Measurements from ENCODE around the gene TBX4.

TBX4 gene

DNA sequence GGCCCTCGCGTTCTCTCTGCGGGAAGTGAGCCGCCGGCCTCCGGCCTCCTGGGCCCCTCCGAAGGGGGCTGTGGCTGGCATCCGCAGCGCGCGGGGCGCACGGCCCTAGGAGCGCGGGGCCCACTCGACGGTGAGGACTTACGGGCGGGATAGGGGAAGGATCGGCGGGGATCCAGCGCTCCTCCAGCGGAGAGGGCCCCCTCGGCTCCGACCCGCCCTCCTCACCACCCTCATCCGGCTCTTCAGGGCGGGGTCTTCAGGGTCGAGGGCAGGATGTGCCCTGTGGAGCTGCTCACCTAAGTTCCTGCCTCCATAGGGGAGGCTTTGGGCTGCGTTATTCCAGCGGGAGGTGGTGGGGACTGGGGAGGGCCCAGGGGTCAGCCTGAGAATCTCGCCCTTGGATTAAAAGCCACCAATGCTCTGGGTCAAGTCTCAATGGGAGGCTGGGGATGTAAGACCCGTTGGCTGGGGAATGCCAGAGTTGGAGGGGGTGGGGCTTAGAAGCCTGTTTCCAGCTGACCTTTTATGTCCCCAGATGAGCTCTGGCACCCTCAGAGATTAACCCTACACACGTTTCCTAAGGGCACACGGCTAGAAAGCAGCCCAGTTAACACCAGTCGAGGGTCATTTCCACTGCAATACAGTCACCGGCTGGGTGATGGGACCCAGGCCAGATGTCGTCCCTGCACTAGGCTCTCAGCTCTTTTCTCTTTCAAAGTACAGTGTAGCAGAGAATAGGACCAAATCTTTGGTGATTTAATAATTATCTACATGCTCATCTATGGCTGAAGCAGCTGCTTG lies 39.2 kb upstream of the TBX4 start:
- DNase-seq (ENCODE audit: low spot score), result peak; percentile 62

- DNase-seq (ENCODE audit: low spot score), result no peak
These were observed 38.5 kb upstream of the TBX4 start for GRCh38 chr17:61413661-61414126.

GRCh38 chr17:61414141-61414935 lies 37.9 kb upstream of the TBX4 start:
- DNase-seq (ENCODE audit: low spot score), result peak; percentile 69

- DNase-seq (ENCODE audit: low spot score), result no peak
These were observed 37.3 kb upstream of the TBX4 start for GRCh38 chr17:61414936-61415251.

DNA sequence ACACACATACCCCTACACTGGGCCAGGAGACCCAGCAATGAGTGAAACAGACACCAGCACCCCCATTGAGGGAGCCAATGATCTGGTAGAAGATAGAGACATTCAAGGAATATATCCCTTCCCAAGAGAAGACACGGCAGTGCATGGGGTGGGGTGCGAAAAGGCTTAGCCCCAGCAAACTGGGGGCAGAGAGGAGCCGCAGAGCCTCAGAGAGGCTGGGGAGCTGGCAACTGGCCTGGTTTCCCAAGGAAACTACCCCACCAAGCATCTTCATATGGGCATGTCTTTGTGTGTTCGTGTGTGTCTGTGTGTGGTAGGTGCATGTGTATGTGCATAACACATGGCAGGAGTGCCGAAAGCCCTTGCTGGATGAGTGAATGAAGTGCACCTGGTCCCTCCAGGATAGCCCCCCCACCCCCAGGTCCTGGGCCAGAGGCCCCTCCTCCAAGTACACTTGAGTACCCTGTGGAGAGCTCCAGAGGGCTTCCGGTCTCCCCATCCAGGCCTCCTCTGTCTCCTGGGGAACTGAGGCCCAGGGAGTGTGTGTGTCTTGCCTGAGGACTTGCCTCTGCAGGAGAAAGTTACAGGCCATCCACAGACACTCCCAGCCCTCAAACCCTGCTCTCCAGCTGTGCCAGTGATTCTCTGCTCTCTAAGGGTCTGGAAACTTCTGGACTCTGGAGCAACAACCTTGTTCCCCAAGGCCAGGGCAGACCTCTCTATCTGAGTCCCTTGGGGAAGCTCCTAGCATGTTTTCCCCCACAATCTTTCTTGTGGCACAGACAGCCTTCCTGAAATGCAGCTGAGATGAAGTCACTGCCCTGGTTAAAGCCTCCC lies 36.6 kb upstream of the TBX4 start:
- no peak for DNase-seq (ENCODE audit: low spot score)

- DNase-seq (ENCODE audit: low spot score), result no peak
These were observed 36.0 kb upstream of the TBX4 start for GRCh38 chr17:61416211-61416539.

DNA sequence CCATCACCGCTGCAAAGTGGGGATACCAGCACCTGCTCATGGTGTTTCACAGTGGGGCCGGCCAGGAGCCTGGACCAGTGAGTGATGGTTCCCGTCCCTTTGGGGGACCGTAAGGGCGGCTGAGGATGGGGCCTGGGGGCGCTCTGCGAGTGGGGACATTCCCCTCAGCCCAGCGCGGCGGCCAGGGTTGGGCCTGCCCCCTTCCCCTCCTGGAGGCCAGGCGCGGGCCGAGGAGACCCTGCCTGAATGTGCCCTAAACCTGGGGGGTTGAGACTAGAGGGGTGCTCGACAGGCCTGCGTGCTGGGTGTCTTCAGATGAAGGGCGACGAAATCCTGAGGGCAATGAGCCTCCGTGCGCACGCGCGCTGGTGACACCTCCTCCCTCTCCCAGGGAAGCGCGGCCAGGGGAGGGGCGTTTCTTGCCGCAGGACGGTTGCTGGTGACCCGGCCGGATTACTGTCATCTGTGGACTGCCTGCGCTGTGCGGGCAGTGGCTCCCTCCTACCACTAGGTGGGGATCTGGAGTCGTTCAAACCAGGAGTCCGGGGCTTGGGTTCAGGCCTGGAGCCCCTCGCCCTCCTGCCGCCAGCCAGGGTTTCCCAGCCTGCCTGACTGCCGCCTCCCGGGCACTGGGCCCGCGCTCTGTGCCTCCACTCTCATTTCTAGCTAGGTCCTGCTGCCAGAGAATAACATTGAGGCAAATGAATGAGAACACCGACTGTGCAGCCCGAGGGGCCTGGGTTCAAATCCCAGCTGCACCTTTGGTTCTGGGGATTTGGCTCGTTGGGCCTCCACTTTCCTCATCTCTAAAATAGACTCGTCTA lies 35.5 kb upstream of the TBX4 start:
- peak; percentile 92 for DNase-seq (ENCODE audit: low spot score)

GRCh38 chr17:61418449-61418848 lies 33.8 kb upstream of the TBX4 start:
- no peak for DNase-seq (ENCODE audit: low spot score)

GRCh38 chr17:61419496-61420046 lies 32.7 kb upstream of the TBX4 start:
- no peak for DNase-seq (ENCODE audit: low spot score)

- no peak for DNase-seq (ENCODE audit: low spot score)
These were observed 32.2 kb upstream of the TBX4 start for GRCh38 chr17:61420052-61420451.

DNA sequence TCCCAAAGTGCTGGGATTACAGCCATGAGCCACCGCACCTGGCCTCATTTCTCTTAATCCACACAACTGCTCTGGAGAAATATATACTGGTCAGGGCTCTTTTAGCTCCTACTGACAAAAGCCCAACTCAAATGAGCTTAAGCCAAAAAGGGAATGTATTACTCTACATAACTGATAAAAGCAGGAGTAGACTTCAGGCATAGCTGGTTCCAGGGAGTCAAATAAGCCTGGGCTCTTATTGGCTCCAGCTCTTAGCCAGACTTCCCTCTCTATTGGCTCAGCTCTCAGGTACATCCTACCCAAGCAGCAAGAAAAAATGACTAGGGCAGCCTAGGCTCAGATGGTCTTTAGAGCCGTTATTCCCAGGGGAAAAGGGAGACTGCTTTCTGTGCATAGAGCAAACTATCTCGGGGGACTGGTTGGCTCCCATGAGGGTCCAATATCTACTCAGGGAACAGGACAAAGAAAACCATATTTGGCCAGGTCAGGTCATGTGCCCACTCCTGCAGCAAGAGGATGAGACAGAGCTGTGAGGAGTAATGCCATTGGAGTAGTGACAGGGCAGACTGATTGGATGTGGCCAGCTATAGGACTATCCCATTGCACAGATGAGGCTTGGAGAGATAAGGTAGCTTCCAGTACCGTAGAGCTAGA lies 31.4 kb upstream of the TBX4 start:
- DNase-seq (ENCODE audit: low spot score), result no peak

GRCh38 chr17:61421460-61421859 lies 30.8 kb upstream of the TBX4 start:
- DNase-seq (ENCODE audit: low spot score), result no peak

DNA sequence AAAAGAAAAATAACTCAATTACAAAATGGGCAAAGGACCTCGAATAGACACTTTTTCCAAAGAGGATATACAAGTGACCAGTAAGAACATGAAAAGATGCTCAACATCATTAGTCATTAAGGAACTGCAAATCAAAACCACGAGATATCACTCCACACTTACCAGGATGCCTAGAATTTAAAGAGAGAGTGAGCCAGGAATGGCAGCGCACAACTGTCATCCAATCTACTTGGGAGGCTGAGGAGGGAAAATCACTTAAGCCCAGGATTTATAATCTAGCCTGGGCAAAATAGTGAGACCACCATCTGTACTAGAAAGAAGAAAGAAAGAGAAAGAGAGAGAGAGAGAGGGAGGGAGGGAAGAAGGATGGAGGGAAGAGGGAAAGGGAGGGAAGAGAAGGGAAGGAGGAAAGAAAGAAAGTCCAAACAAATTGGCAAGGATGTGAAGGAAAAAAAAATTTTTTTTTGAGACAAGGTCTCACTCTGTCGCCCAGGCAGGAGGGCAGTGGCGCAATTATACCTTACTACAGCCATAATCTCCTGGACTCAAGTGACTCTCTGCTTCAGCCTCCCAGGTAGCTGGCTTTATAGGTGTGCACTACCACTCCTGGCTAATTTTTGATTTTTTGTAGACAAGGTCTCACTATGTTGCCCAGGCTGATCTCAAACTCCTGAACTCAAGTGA lies 30.0 kb upstream of the TBX4 start:
- no peak for DNase-seq (ENCODE audit: low spot score)

DNA sequence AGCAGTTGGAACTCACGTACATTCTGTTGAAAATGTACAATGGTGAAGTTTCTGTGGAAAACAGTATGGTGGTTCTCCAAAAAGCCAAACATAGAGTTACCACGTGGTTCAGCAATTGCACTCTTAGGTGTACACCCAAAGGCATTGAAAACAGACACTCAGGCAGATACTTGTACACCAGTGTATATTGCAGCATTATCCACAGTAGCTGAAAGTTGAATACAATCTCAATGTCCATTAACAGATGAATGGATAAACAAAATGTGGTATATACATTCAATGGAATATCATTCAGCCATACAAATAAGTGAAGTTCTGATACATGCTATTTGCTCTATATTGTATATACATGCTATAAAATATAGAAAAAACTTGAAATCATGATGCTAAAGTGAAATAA lies 29.4 kb upstream of the TBX4 start:
- DNase-seq (ENCODE audit: low spot score), result no peak

GRCh38 chr17:61423967-61424649 lies 28.1 kb upstream of the TBX4 start:
- no peak for DNase-seq (ENCODE audit: low spot score)

- DNase-seq (ENCODE audit: low spot score), result no peak
These were observed 26.3 kb upstream of the TBX4 start for GRCh38 chr17:61425682-61426481.

DNA sequence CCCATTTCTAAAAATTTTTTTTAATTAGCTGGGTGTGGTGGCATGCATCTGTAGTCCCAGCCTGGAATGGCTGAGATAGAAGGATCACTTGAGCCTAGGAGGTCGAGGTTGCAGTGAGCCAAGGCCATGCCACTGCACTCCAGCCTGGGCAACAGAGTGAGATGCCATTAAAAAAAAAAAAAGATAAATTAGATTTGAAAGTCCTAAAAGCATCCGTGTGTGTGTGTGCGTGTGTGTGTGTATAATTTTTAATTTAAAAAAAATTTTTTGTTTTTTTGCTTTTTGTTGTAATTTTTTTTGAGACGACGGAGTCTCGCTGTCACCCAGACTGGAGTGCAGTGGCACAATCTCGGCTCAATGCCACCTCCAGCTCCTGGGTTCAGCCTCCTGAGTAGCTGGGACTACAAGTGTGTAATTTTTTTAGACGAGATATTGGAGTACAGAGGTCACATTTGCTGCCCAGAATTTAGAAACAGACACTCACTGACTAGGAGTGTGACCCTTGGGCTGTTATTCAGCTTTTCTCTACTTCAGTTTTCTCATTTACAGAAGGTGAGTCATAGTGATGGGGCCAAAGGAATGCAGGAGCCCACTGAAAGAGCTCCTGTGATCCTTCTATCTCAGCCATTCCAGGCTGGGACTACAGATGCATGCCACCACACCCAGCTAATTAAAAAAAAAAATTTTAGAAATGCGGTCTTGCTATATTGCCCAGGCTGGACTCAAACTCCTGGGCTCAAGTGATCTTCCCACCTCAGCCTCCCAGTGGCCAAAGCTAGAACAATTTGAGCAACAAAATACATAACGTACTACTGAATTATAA lies 25.5 kb upstream of the TBX4 start:
- DNase-seq (ENCODE audit: low spot score), result no peak

DNA sequence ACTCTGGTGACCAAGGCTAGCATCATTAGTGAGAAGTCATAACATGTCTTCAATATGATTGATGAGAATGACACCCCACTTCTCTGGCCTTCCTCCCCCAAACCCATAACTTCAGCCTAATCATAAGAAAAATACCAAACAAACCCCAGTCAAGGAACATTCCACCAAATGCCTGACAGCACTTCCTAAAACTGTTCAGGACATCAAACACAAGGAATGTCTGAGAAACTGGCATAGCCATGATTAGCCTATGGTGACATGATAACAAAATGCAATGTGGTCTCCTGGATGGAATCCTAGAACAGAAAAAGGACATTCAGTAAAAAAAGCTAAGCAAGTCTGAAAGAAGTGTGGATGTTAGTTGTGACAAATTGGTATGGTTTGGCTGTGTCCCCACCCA lies 24.7 kb upstream of the TBX4 start:
- no peak for DNase-seq (ENCODE audit: low spot score)
